ENCODE data around the gene DNM3.

GRCh38 chr1:171935664-171936063 lies 94.4 kb downstream of the DNM3 start:
- TF ChIP-seq MAX (IDR thresholded peaks at IDR 0.05) (no peak), CREB1 (IDR thresholded peaks at IDR 0.05; ENCODE audit: low read depth) (no peak), TEAD4 (IDR thresholded peaks at IDR 0.05) (no peak), FOXM1 (IDR thresholded peaks at IDR 0.05; ENCODE audit: borderline replicate concordance, low read depth) (no peak), EP300 (IDR thresholded peaks at IDR 0.05; ENCODE audit: borderline replicate concordance) (no peak), YY1 (IDR thresholded peaks at IDR 0.05; ENCODE audit: low read depth) (no peak), CEBPB (IDR thresholded peaks at IDR 0.05) (no peak), TAF1 (IDR thresholded peaks at IDR 0.05; ENCODE audit: low read depth) (no peak), REST (IDR thresholded peaks at IDR 0.05; ENCODE audit: low read depth) (no peak), ZBTB7A (IDR thresholded peaks at IDR 0.05; ENCODE audit: low read depth) (no peak), TCF12 (IDR thresholded peaks at IDR 0.05; ENCODE audit: low read depth) (no peak), NFIC (IDR thresholded peaks at IDR 0.05) (no peak), RAD21 (IDR thresholded peaks at IDR 0.05; ENCODE audit: low read depth) (no peak), USF1 (IDR thresholded peaks at IDR 0.05) (no peak)
